HG02970 (cell line): ENCODE data around the gene PPP1R11.
"Not testable (repeated sequence)": the region's sequence is repeated elsewhere in the genome, so short reads cannot be mapped to it uniquely, and the experiment has no call there.

Experiments used
- ATAC-seq: cut with Tn5 transposase; IDR thresholded peaks from one replicate; pipeline ENCODE4 v1.9.1; 2021; ENCODE audit warnings: mild to moderate bottlenecking, moderate library complexity, moderate number of reproducible peaks; ENCODE audit not compliant: unreplicated experiment, low FRiP score

The PPP1R11 gene

GRCh38 chr6:30093951-30094661 is 27.1 kb downstream of the PPP1R11 start:
- no peak for ATAC-seq

DNA sequence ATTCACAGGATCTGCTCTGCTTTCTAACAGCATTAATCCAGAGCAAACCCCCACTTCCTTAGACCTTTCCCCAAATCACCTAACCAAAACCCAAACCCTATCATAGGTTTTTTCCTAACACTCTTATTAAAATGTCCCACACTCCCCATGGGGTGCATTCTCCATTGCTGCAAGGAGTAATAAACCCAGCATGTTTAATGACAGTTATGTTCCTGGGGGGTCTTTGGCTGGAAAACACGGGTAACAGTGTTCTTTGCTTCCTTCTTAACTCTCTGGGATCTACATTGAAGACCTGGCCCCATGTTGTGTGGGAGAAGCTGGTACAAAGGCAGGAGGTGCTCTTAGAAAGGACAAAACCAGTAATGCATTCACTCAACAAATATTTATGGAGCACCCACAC is 29.8 kb downstream of the PPP1R11 start:
- ATAC-seq: no peak

DNA sequence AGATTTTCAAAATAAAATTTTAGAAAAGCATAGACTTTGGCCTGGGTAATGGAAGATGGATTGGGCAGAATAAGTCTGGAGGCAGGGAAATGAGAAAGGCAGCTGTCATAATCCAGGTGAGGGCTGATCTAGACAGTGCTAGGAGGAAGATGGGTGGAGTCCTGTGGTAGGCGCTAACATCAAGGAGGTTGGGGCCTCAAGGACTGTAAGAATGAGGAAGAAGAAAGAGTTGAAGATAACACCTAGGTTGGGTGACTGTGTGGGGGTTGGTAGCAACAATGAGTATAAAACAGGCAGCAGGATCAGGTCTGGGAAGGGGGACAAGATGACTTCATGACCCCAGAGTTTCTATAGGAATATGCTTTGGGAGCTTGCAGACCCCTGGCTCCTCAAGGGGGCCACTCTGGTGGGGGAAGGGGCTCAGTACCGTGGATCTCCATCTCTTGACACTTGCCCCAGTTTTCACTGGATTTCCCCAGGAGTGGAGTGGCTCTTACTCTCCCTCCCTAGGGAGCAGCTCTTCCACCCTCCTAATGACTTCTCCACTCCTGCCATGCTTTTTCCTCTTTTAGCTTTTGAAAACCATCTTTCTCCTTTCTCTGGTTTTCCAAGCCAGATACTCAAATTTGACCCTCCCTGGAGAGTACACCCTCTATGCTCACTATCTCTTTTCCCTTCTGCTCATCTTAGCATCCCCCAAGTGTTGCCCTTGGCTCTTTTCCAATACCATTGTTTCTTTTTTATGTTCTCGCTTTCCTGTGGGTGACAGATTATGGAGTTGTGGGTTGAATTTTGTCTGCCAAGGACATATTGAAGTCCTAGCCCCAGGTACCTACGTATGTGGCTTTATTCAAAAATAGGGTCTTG is 31.1 kb downstream of the PPP1R11 start:
- ATAC-seq: no peak

GRCh38 chr6:30100154-30100553 is 33.2 kb downstream of the PPP1R11 start:
- no peak for ATAC-seq

DNA sequence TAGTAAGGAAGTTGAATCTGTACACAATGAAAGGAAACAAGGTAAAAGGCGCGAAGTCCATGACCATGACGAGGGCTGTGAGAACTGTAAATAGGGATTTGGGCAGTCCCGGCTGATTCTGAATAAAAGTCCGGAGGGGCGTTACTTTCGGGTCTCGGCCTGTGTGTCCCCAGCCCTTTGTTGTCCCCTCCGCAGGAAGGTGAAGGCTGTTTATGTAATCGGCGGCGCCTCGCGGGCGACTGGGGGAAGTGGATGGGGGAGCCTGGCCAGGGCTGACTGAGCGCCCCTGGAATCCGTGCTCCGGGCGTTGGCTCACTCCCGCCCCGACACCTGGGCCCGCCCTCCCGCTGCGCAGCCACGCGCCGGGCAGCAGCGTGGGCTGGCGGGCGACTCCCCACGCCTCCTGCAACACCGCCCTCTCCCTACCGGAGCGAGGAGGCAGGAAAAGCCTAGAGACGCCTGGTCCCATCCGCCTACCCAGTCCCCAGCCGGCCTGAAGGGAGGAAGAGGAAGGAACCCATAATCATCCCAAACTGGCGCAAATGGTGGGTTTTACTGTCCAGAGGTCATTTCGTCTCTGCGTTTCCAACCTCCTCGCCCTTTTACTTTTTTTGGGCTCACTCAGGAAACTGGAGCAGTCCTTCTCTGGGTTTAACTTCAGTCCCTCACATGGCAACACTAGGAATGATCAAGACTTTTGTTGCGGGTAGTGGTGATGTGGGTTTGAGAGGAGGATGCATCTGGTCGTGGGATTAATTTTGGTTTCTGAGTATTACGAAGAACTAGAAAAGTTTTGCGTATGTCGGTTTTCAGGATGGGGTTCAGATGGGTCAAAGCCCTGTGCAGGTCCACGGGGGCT is 33.8 kb downstream of the PPP1R11 start:
- no peak for ATAC-seq

DNA sequence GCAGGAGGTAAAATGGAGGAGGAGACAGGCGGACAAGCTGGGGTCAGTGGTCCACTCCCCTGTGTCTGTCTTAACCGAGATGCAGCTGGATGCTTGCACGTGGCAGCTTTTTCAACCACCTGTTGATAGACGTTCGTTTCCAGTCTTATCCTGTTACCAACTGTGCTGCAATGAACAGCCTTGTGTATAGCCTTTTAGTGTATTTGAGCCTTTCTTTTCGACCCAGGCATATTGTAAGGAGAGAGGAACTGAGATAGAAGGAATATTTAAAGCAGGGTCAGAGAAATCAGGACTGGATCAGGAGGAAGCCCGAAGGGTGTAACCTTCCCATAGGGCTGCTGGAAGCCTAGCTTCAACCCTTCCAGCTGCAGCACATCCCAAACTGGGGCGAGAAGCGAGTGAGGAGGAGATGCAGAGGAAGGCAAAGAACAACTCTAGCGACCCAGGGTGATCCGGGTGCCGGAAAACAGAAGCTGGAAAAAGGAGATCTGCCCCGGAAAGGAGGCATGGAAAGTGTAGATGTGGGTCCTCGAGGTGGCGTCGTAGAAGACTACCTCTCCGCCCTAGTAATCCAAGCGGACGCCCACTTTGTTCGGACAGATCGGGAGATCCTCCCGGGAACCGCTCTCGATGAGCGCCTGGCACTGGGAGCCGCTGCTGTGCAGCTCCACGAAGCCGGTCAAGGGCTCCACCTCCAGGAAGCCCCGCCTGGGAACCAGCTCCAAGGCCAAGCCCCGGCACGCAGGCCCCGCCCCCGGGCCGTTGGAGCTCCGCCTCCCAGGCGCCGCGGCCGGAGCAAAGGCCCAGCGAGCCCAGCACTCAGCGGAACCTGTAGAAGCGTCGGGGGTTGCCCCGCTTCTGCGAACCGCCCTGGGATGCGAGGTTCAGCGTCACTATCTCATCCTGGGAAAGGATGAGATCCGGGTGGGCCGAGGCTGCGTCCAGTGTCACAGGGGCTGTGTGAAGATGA is 34.7 kb downstream of the PPP1R11 start:
- ATAC-seq: no peak

DNA sequence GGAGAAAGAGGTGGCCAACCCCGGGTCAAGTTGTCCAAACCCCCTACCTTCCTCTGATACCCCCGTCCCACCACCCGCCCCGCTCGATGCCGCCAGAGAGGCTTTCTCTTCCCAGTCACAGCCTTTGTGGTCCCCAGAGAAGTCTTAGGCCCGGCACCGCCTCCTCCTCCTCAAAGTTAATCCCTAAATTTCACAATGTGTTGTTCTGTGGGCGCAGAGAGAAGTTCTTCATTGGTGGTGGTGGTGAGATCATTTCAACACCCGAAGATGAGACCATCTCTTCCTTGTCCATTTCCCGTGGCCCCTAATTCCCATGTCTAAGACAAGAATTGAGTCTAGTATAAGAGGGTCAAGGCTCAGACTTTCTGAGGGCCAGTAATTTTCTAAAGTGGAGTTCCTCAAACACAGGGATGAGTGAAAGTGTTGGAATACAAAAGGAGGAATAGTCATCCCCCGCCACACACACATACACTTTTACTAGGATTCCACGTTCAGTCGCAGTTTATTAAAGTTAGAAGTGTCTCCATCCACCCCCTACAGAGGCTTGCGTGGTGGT is 35.5 kb downstream of the PPP1R11 start:
- no peak for ATAC-seq

DNA sequence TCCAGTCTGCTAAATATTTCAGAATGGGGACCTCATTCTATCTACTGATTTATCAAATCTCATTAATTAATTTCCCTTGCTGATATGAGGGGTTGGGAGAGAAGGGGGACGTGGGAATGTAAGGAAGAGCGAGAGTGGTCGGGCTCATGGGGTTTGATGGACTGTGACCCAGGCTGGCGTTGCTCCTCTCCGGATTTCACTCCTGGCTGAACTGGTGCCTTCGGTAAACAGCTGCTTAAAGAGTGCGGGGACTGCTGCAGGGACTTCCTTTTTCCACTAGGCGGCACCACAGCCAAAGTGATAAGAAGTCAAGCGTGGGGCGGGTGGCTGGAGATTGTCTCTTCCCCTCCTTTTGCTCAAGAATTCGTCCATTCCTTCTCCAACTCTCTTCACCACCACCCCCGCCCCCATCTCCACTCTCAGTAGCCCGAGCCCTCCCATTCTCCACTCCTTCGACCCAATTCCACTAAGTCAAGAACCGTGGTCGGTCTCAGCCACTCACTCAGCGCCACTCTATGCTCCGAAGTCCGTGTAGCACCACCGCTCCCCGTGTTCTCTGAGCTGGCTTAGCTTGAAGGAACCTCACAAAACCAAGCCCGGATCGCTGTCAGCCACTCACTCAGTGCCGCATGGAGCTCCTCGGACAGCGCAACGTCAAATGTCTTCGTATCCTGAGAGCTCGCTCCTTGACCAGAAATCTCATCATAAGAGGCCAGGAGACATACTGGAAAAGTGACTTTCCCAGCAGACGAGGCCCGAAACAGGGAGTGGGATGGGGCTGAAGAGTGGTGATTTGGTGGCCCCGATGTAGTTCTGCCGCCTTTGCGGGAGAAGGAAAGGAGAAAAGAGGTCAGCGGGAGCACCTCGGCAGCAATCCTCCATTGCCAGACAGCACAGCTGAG is 36.2 kb downstream of the PPP1R11 start:
- ATAC-seq: peak; percentile 49

- no peak for ATAC-seq
Measured at GRCh38 chr6:30103872-30104179, 36.8 kb downstream of the PPP1R11 start.

DNA sequence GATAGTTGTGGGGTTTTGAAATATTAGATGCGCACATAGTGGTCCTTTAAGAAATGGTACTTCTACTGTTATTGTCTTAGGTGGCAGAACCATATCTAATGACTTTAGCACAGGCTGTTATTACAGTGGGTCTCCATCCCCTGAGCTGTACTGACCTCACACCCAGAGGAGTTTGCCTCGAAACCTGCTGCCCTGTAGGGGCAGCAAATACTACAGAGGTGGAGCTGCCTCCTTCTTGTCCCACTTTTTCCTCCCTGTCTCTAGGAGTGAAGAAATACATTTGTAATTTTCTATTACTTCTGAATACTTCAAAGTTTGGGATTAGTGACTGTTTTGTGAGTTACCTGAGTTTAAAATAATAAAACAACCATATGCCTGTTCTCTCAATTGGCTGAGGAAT is 37.7 kb downstream of the PPP1R11 start:
- ATAC-seq: no peak

GRCh38 chr6:30111266-30111856 is 44.4 kb downstream of the PPP1R11 start:
- ATAC-seq: no peak

DNA sequence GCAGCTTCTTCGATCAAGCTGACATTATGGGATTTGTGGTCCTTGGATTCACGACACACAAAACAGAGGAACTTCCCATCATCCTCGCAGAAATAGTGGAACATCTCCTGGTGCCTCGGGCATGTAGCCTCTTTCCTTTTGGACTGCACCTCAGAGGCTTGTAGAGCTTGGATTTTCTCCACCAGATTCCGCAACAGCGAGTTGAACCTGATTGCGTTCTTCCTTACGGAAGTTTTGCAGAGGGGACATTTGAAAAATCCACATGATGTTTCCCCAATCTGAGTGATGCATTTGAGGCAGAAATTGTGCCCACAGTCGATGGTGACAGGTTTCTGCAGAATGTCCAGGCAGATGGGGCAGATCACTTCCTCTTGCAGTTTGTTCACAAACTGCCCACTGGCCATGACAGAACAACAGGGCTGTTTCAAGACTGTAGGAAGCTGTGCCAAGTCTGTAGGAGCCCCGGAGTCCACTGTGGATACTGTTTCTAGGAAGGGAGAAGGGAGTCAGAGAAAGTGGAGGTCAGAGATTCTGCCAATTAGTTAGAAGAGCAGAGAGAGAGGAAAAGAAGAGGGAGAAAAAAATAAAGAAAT is 45.5 kb downstream of the PPP1R11 start:
- no peak for ATAC-seq

DNA sequence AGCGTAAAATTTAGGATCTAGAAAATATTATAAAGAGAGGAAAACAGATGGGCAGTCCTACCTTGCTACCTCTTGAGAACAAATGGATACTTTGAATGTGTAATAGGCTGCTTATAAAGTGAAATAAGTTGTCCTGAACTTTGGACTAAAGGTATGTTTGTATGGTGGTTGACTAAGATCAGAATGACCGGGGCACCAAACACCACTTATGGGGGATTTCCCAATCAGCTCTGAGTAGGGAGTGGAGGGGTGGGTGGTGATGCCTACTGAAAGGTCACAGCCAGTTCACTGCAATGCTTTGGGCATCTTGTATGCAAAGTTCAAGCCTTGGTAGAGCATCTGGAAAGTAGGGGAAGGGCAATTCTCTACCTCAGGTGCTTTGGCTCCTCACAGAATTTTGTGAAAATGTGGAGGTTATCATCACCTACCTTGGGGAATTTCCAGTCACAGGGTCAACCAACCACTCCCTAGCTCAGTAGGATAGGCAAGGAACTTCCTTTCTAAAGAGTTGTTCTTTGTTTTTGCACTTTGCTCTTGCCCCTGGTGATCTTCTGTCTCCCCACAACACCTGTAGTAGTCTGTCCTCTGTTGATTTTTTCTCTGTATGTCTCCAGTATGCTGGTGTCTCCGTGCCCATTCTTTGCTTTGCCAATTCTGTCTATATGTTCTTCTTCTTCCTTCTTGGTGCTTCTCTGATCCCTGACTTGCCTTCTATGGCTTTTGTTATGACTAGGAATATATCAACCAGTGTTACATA is 46.2 kb downstream of the PPP1R11 start, which contains the start of gene TRIM31:
Gene TRIM31 (minus strand): TSS at position 88 of the 757 bp plus-strand sequence. CDS start 285 bp downstream, outside the sequence.
- no peak for ATAC-seq

GRCh38 chr6:30113841-30114240 is 46.8 kb downstream of the PPP1R11 start:
- no peak for ATAC-seq

GRCh38 chr6:30116724-30117123 is 49.7 kb downstream of the PPP1R11 start:
- no peak for ATAC-seq

- not testable (repeated sequence) for ATAC-seq
Measured at GRCh38 chr6:30118691-30119090, 51.7 kb downstream of the PPP1R11 start.
